ENCODE measurements around the gene SIAH2. TPM values are rescaled to one million over a fixed set of nuclear protein-coding genes. Genes with fewer than 3 reads are reported as not detected.

SIAH2 gene
- total RNA-seq, 2 experiments from 2014 or later = 73.7 to 76.1 TPM

GRCh38 chr3:150737874-150738679 is 24.9 kb downstream of the SIAH2 start:
- intact Hi-C loops (cut with DNase I, micrococcal nuclease) = loop anchor here in 1 of 2 experiments (2.0 kb wide), 1 partner anchor 23 kb away; no protein-coding TSS in a partner anchor

DNA sequence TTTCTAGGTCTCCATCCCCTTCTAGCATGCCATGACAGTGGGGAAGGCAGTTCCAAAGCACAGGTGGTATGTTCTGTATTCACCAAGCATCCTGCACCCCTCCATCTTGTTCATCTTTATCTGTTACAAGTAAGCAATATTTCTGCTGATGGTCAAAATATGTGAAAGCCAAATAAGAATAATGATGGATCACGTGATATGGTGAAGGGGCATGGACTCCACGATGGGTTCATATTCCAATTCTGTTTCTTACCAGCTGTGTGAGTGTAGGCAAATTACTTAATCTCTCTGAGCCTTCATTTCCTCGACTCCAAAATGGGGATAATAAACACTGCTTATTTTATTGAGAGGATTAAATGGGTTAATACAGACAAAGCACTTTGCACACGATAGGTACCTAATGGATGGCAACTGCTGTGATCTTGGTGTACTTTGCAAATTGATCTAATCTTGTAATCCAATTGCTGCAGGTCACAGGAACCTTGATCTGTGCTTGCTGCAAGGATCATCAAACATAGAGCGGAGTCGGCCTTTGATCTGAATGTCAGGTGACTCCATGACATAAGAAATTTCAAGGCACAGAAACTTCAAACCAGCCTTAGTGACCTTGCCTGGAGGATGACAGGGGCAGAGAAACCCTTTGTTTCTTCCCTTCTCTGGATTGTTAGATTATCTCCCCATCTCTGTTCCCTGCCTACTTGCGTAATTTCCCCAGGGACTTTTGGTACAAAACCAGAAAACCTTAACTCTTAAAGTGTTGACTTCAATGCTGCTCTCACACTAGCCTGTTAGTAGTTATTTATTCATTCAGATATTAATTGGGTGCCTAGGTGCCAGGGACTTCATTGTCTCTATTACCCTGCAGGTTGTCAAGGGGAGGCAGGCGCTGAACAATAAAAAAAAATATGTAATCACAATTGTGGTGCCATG is 25.8 kb downstream of the SIAH2 start:
- POLR2A ChIA-PET = interaction anchor here (3.9 kb wide), 1 partner anchor 25 kb away, joined by 24 read pairs; the partner anchor contains the start of gene SIAH2
- H3K4me1 Mint-ChIP-seq (ENCODE audit: low read depth) = peaks cover 49% of the 10 kb centered on the region
- peak in 4 of 14 experiments; percentile 22 to 65 (median 48) for DNase-seq
- no peak overlapping the region for H3K27ac Mint-ChIP-seq
- Histone ChIP-seq H3K4me3 (ENCODE audit: low read length) (no peak overlapping the region), H3K4me1 (ENCODE audit: insufficient read depth, low read length) (peaks cover 17% of the 10 kb centered on the region), H3K9me3 (ENCODE audit: control insufficient read depth in 1 of 2, insufficient read depth in 1 of 2, low read length in 2 of 2) (no peaks in the 10 kb centered on the region), H3K36me3 (ENCODE audit: insufficient read depth, low read length) (peaks cover 15% of the 10 kb centered on the region), H3K27me3 (ENCODE audit: control insufficient read depth in 1 of 2, insufficient read depth in 2 of 2, low read length in 2 of 2) (no peaks in the 10 kb centered on the region), H3K27ac (ENCODE audit: low read depth in 1 of 2, low read length in 2 of 2) (no peak overlapping the region)
- no peak for TF ChIP-seq CTCF (IDR thresholded peaks at IDR 0.05)
- H3K36me3 Mint-ChIP-seq (ENCODE audit: low read depth) = peaks cover 14% of the 10 kb centered on the region
- no peak overlapping the region for H3K4me3 Mint-ChIP-seq
- CTCF ChIA-PET = no interaction called here
- H3K27me3 Mint-ChIP-seq = no peaks in the 10 kb centered on the region
- ATAC-seq (ENCODE audit: poor library complexity) = peak; percentile 80
- intact Hi-C loops (cut with DNase I, micrococcal nuclease) = no loop called here
- no peaks in the 10 kb centered on the region for H3K9me3 Mint-ChIP-seq

More at GRCh38 chr3:150737874-150738679, 24.9 kb downstream of the SIAH2 start:
- no peak overlapping the region for H3K4me3 Mint-ChIP-seq
- TF ChIP-seq CTCF (IDR thresholded peaks at IDR 0.05) = no peak
- no peak overlapping the region for H3K27ac Mint-ChIP-seq
- no peaks in the 10 kb centered on the region for H3K9me3 Mint-ChIP-seq
- Histone ChIP-seq H3K4me1 (ENCODE audit: insufficient read depth, low read length) (peaks cover 17% of the 10 kb centered on the region), H3K9me3 (ENCODE audit: control insufficient read depth in 1 of 2, insufficient read depth in 1 of 2, low read length in 2 of 2) (no peaks in the 10 kb centered on the region), H3K27ac (ENCODE audit: low read depth in 1 of 2, low read length in 2 of 2) (no peak overlapping the region), H3K36me3 (ENCODE audit: insufficient read depth, low read length) (peaks cover 18% of the 10 kb centered on the region), H3K27me3 (ENCODE audit: control insufficient read depth in 1 of 2, insufficient read depth in 2 of 2, low read length in 2 of 2) (no peaks in the 10 kb centered on the region), H3K4me3 (ENCODE audit: low read length) (no peak overlapping the region)
- H3K4me1 Mint-ChIP-seq (ENCODE audit: low read depth) = peaks cover 58% of the 10 kb centered on the region
- H3K36me3 Mint-ChIP-seq (ENCODE audit: low read depth) = peaks cover 22% of the 10 kb centered on the region
- DNase-seq (no peak), ATAC-seq (ENCODE audit: poor library complexity) (no peak)
- POLR2A ChIA-PET = interaction anchor here (3.9 kb wide), 1 partner anchor 24 kb away, joined by 24 read pairs; the partner anchor contains the start of gene SIAH2
- no peaks in the 10 kb centered on the region for H3K27me3 Mint-ChIP-seq
- CTCF ChIA-PET = no interaction called here

DNA sequence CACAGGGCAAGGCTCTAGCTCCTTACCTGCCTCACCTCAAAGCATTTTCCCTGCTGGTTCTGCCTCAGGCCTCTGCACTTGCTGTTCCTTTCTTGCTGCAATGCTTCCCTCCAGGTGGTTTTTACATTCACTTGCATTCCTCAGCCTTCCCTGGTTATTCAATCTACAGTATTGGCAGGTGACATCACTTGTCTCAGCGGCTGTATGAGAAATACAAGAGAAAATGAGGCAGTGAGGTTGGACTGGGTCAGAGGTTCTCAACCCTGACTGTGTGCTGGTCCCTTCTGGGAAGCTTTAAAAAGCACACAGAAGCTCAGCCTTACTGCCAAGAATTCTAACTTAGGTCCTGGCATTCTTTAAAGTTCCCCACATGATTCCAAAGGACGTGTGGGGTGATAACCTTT is 26.7 kb downstream of the SIAH2 start:
- Mint-ChIP-seq H3K4me3 (no peak overlapping the region), H3K27ac (no peak overlapping the region), H3K27me3 (no peaks in the 10 kb centered on the region), H3K4me1 (ENCODE audit: low read depth) (peaks cover 41% of the 10 kb centered on the region), H3K36me3 (ENCODE audit: low read depth) (peaks cover 5% of the 10 kb centered on the region), H3K9me3 (no peaks in the 10 kb centered on the region)
- intact Hi-C loops (cut with DNase I, micrococcal nuclease) = no loop called here
- DNase-seq = no peak
- peaks cover 6% of the 10 kb centered on the region for H3K36me3 ChIP-seq (ENCODE audit: insufficient read depth, low read length)
- peaks cover 17% of the 10 kb centered on the region for H3K4me1 ChIP-seq (ENCODE audit: insufficient read depth, low read length)
- no peak overlapping the region for H3K27ac ChIP-seq (ENCODE audit: low read depth in 1 of 2, low read length in 2 of 2)
- no peak for TF ChIP-seq CTCF (IDR thresholded peaks at IDR 0.05)
- ChIA-PET CTCF (no interaction called here), POLR2A (interaction anchor here (3.9 kb wide), 1 partner anchor 26 kb away, joined by 24 read pairs; the partner anchor contains the start of gene SIAH2)
- H3K4me3 ChIP-seq (ENCODE audit: low read length) = no peak overlapping the region
- no peaks in the 10 kb centered on the region for H3K9me3 ChIP-seq (ENCODE audit: control insufficient read depth in 1 of 2, insufficient read depth in 1 of 2, low read length in 2 of 2)
- no peaks in the 10 kb centered on the region for H3K27me3 ChIP-seq (ENCODE audit: control insufficient read depth in 1 of 2, insufficient read depth in 2 of 2, low read length in 2 of 2)
- ATAC-seq (ENCODE audit: poor library complexity) = no peak

All from CD4-positive, alpha-beta T cell (primary cell).